Testis (tissue), 3 donors: ENCODE measurements around the gene PSMC3. TPM values are rescaled to one million over a fixed set of nuclear protein-coding genes. Genes with fewer than 3 reads are reported as not detected.

Source experiments
- DNase-seq: peaks from one replicate; pipeline ENCODE4 v3.0.0-alpha.2; 2019
- H3K27ac ChIP-seq, 2 donors: fragments of 200-600 bp; sonication (generic); one replicate each; pipeline ENCODE4 v1.5.1; 2019
- H3K27me3 ChIP-seq: fragments of 200-600 bp; sonication (generic); one replicate; pipeline ENCODE4 v1.5.1; 2019
- H3K36me3 ChIP-seq: fragments of 200-600 bp; sonication (generic); one replicate; pipeline ENCODE4 v1.5.1; 2017; ENCODE audit warnings: low read depth; ENCODE audit errors: missing control alignments
- H3K4me1 ChIP-seq: fragments of 200-600 bp; sonication (generic); one replicate; pipeline ENCODE4 v1.5.1; 2019
- H3K4me3 ChIP-seq, 2 donors: fragments of 200-600 bp; sonication (generic); one replicate each; pipeline ENCODE4 v1.5.1; 2017 to 2019
- H3K9me3 ChIP-seq: fragments of 200-600 bp; sonication (generic); one replicate; pipeline ENCODE4 v1.5.1; 2017
- POLR2A ChIP-seq: fragments of 450-650 bp; IDR thresholded peaks from one replicate; pipeline ENCODE4 v1.6.1; 2017; ENCODE audit warnings: antibody characterized with exemption, mild to moderate bottlenecking, moderate library complexity
- WGBS, 2 donors: methylation state at CpG; one replicate each; pipeline ENCODE4 v1.1.5; 2018; 5-methylcytosine and 5-hydroxymethylcytosine counted together
- intact Hi-C: fragments of 100-400 bp; cut with DNase I; formaldehyde crosslinking; loops from one replicate; pipeline ENCODE4 v1.15.1; 2023; ENCODE audit warnings: low total_unique reads
- polyA plus RNA-seq: library from polyadenylated mRNA; stranded (reverse); fragments of 350-450 nt; fragmentation: Illumina TruSeq; extraction: RNeasy Lipid Tissue Mini Kit (QIAGEN cat#74804); gene quantifications from one replicate; pipeline ENCODE4 v1.2.3, GENCODE V29; 2014; ENCODE audit warnings: low read depth, low replicate concordance; ENCODE audit not compliant: insufficient read depth
- total RNA-seq, 2 donors: library from RNA; depleted of rRNA; stranded (reverse); fragments of >200 nt; gene quantifications; one replicate each; pipeline ENCODE4 v1.2.3, GENCODE V29; 2016
- TF ChIP-seq, protein P1 (sequence below), 3 experiments: fragments of 450-650 bp in 2 of 3; fragments of 200-600 bp in 1 of 3; sonication (generic) in 1 of 3; IDR thresholded peaks; one replicate each; pipeline ENCODE4 v1.5.1; 2016 to 2019; ENCODE audit warnings: antibody characterized with exemption in 3 of 3, mild to moderate bottlenecking in 2 of 3, moderate library complexity in 1 of 3

The PSMC3 gene
- total and polyA plus RNA-seq, 3 donors from 2014 or later: 98.1 to 228 (median 108) TPM

DNA sequence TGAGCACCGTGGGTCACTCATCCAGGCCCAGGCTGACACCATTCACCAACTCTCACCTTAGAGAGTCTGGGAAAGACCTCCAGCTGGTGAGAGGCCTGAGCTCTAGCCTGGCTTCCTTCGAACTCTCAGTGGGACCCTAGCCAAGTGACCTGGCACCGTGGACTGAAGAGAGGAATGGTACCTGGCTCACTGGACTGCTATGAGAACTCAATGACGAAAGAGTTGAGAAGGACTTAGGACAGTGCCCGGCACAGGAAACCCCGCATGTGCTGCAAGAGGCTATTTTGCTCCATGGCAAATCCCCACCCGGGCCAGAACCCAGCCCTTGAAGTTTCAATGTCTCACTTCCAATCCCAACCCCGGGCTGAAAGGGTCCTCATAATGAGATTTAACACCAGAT is 23.3 kb upstream of the PSMC3 start:
- Histone ChIP-seq H3K27ac (no peak overlapping the region), H3K36me3 (no peaks in the 10 kb centered on the region), H3K4me3 (no peak overlapping the region), H3K9me3 (no peaks in the 10 kb centered on the region), H3K27me3 (no peaks in the 10 kb centered on the region), H3K4me1 (peaks cover 6% of the 10 kb centered on the region)
- no peak for TF ChIP-seq POLR2A
- TF ChIP-seq, protein P1, sequence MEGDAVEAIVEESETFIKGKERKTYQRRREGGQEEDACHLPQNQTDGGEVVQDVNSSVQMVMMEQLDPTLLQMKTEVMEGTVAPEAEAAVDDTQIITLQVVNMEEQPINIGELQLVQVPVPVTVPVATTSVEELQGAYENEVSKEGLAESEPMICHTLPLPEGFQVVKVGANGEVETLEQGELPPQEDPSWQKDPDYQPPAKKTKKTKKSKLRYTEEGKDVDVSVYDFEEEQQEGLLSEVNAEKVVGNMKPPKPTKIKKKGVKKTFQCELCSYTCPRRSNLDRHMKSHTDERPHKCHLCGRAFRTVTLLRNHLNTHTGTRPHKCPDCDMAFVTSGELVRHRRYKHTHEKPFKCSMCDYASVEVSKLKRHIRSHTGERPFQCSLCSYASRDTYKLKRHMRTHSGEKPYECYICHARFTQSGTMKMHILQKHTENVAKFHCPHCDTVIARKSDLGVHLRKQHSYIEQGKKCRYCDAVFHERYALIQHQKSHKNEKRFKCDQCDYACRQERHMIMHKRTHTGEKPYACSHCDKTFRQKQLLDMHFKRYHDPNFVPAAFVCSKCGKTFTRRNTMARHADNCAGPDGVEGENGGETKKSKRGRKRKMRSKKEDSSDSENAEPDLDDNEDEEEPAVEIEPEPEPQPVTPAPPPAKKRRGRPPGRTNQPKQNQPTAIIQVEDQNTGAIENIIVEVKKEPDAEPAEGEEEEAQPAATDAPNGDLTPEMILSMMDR (IDR thresholded peaks at IDR 0.05): no peak
- WGBS, 2 donors: 85 to 87% methylated on average over 4 to 8 of the region's 8 CpGs
- intact Hi-C loops: no loop called here
- DNase-seq: no peak

DNA sequence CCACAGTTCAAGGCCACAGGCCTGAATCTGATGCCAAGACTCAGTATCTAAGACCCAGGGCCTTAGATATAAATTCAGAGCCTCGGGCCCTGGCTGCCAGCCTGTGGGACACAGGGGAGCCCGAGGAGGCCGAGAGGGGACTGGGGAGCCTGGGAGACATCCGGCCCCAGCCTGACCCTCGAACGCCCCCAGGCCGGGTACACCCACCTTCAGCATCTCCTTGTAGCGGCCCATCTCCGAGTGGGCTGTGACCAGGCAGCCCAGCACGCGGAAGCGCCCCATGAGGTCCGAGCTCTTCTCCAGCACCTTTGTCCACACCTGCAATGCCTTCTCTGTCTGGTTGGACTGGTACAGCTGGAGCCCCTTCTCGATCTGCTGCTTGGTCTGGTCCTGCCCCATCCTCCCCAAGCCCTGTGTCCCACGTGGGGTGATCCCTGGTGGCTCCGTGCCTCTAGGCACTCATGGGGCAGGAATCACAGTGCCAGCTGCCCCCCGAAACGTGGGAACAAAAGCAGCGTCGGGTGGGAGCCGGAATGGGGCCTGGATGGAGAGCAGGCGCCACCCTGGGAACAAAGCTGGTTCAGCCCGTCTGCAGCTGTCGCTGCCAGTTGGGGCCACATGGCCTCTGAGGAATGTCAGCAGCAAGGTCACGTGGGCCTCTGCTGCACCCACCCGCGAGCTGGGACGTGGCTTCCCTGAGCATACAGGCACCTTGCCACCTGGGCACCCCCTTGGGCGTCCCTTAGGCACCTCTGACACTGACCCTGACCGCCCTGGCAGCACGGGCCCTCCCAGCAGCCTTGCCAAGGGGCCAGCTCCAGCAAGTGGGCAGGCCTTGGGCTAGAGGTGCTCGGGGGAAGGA is 22.6 kb upstream of the PSMC3 start, which contains the start of gene RAPSN:
Gene RAPSN (minus strand): TSS at position 571 of the 862 bp plus-strand sequence. CDS start 172 bp downstream, at position 399.
- Histone ChIP-seq H3K27ac (no peak within 1 kb of the TSS), H3K4me1 (no peaks in the 10 kb centered on the region), H3K9me3 (no peaks in the 10 kb centered on the region), H3K4me3 (no peak within 1 kb of the TSS), H3K36me3 (no peaks in the 10 kb centered on the region), H3K27me3 (no peaks in the 10 kb centered on the region)
- TF ChIP-seq, protein P1 (IDR thresholded peaks at IDR 0.05): no peak
- no peak for TF ChIP-seq POLR2A
- DNase-seq: no peak
- 60 to 83% methylated on average over 2 to 32 of the region's 32 CpGs for WGBS, 2 donors
- intact Hi-C loops: no loop called here

GRCh38 chr11:47447906-47448305 is 21.7 kb upstream of the PSMC3 start:
- TF ChIP-seq, protein P1 (IDR thresholded peaks at IDR 0.05): no peak
- no peak for TF ChIP-seq POLR2A
- Histone ChIP-seq H3K4me3 (no peak overlapping the region), H3K27me3 (no peaks in the 10 kb centered on the region), H3K9me3 (no peaks in the 10 kb centered on the region), H3K36me3 (no peaks in the 10 kb centered on the region), H3K4me1 (no peaks in the 10 kb centered on the region), H3K27ac (no peak overlapping the region)
- 94% methylated on average over 9 to 12 of the region's 12 CpGs for WGBS, 2 donors
- intact Hi-C loops: no loop called here
- DNase-seq: no peak

DNA sequence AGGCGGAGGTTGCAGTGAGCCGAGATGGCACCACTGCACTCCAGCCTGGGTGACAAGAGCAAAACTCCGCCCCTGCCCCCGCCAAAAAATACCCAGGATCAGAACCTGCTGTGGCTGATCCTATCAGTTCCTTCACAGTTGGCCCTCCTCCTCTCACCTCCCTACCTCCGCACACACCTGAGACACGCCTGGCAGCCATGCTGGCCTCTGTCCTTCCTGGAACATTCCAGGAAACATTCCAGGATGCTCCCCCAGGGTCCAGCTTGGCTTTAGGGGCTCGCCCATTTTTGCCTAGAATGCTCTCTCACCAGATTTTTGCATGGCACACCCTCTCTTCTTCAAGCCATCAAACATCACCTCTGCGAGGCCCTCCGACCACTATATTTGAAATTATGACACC is 20.6 kb upstream of the PSMC3 start:
- Histone ChIP-seq H3K4me1 (no peaks in the 10 kb centered on the region), H3K4me3 (no peak overlapping the region), H3K9me3 (no peaks in the 10 kb centered on the region), H3K27me3 (no peaks in the 10 kb centered on the region), H3K27ac (no peak overlapping the region), H3K36me3 (no peaks in the 10 kb centered on the region)
- TF ChIP-seq, protein P1 (IDR thresholded peaks at IDR 0.05): no peak
- no peak for TF ChIP-seq POLR2A
- no peak for DNase-seq
- 93 to 95% methylated on average over 9 of the region's 9 CpGs for WGBS, 2 donors
- intact Hi-C loops: no loop called here
